ENCODE results near the gene FAM163A.
"Not testable (repeated sequence)": the region's sequence is repeated elsewhere in the genome, so short reads cannot be mapped to it uniquely, and the experiment has no call there.

FAM163A gene

DNA sequence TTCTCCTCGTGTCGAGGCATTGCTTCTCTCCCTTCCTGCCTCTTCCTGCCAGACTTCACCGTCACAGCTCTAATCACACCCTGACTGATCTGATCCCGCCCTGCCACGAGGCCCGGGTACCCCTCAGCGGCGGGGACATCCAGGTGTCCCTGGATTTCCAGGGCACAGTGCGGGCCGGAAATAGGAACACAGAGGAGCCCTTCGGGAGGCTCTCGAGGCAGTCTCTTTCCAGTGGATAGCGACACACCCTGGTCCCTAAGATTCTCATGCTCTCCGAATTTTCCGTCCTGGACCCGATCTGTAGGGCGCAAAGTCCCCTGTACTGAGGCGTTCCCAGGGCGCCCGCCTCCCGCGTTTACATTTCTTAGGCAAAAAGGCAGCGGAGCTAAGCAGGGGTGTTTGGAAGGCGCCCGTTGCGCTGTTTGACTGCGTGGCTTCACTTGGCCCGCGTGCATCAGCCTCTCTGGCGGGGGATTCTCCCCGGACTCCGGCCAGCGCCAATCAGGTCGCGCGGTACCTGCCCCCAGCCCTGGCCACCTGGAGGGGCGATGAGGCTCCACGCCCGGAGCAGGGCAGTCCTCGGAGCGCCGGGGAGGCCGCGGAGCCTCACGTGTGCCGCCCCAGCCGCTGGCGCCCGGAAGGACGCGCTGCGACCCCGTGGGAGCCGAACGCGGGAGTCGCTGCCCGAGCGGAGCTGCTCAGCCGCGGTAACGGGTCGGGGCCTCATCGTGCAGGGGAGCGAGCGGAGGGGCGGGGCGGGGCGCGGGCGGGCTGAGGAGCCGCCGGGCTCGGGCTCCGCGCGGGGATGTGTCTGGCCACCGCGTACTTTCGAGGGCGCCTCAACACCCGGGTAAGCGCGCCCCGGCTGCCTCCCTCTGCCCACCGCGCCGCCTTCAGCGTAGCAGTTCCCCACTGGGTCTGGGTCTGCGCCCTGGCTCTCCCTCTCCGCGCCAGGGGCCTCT is at the start of gene FAM163A:
Gene FAM163A (plus strand): TSS at position 575 of the 962 bp plus-strand sequence. CDS start 69,807 bp downstream, outside the sequence.
- Histone ChIP-seq H3F3A (ENCODE audit: low read depth) (no peaks in the 10 kb centered on the region), H3K4me1 (ENCODE audit: insufficient read depth, low read length, poor library complexity, severe bottlenecking) (no peaks in the 10 kb centered on the region), H3K9me2 (replicated peaks; ENCODE audit: low read depth, low read length) (no peaks in the 10 kb centered on the region), H3K79me2 (ENCODE audit: insufficient read depth, low read length) (no peaks in the 10 kb centered on the region), H3K9ac (ENCODE audit: low read depth, low read length, poor library complexity, severe bottlenecking) (no peak within 1 kb of the TSS), H3K4me2 (ENCODE audit: low read depth, low read length, poor library complexity, severe bottlenecking) (no peak within 1 kb of the TSS), H4K20me1 (ENCODE audit: insufficient read depth, low read length, poor library complexity, severe bottlenecking) (no peaks in the 10 kb centered on the region), H3K9me3 (ENCODE audit: insufficient read depth, low read depth, low read length) (no peaks in the 10 kb centered on the region), H3K4me3 (ENCODE audit: low read length, poor library complexity, severe bottlenecking) (no peak within 1 kb of the TSS), H3K36me3 (ENCODE audit: insufficient read depth, low read length) (no peaks in the 10 kb centered on the region), H2AFZ (ENCODE audit: low read length) (no peak within 1 kb of the TSS), H3K27me3 (ENCODE audit: insufficient read depth, low read length, poor library complexity, severe bottlenecking) (no peaks in the 10 kb centered on the region)
- no peak for TF ChIP-seq EZH2phosphoT487 (IDR thresholded peaks at IDR 0.05; ENCODE audit: borderline replicate concordance)
- TF ChIP-seq, protein P1, sequence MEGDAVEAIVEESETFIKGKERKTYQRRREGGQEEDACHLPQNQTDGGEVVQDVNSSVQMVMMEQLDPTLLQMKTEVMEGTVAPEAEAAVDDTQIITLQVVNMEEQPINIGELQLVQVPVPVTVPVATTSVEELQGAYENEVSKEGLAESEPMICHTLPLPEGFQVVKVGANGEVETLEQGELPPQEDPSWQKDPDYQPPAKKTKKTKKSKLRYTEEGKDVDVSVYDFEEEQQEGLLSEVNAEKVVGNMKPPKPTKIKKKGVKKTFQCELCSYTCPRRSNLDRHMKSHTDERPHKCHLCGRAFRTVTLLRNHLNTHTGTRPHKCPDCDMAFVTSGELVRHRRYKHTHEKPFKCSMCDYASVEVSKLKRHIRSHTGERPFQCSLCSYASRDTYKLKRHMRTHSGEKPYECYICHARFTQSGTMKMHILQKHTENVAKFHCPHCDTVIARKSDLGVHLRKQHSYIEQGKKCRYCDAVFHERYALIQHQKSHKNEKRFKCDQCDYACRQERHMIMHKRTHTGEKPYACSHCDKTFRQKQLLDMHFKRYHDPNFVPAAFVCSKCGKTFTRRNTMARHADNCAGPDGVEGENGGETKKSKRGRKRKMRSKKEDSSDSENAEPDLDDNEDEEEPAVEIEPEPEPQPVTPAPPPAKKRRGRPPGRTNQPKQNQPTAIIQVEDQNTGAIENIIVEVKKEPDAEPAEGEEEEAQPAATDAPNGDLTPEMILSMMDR (conservative IDR thresholded peaks at IDR 0.05; ENCODE audit: low read length), result no peak

DNA sequence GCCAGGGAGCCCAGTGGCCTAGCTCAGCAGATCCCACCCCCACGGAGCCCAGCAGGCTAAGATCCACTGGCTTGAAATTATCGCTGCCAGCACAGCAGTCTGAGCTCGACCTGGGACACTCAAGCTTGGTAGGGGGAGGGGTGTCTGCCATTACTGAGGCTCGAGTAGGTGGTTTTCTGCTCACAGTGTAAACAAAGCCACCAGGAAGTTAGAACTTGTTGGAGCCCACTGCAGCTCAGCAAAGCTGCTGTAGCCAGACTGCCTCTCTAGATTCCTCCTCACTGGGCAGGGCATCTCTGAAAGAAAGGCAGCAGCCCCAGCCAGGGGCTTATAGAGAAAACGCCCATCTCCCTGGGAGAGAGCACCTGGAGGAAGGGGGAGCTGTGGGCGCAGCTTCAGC is 48.6 kb upstream of the FAM163A start:
- H2AFZ ChIP-seq (ENCODE audit: low read length), result peak overlapping the region; percentile 55; the same call in 1 of the 2 replicates
- not testable (repeated sequence) for H4K20me1 ChIP-seq (ENCODE audit: insufficient read depth, low read length, poor library complexity, severe bottlenecking); H3K9me2 ChIP-seq (replicated peaks; ENCODE audit: low read depth, low read length); H3F3A ChIP-seq (ENCODE audit: low read depth); H3K36me3 ChIP-seq (ENCODE audit: insufficient read depth, low read length); H3K4me2 ChIP-seq (ENCODE audit: low read depth, low read length, poor library complexity, severe bottlenecking); H3K4me3 ChIP-seq (ENCODE audit: low read length, poor library complexity, severe bottlenecking); H3K4me1 ChIP-seq (ENCODE audit: insufficient read depth, low read length, poor library complexity, severe bottlenecking); H3K9ac ChIP-seq (ENCODE audit: low read depth, low read length, poor library complexity, severe bottlenecking); H3K27me3 ChIP-seq (ENCODE audit: insufficient read depth, low read length, poor library complexity, severe bottlenecking); H3K9me3 ChIP-seq (ENCODE audit: insufficient read depth, low read depth, low read length); H3K79me2 ChIP-seq (ENCODE audit: insufficient read depth, low read length)

GRCh38 chr1:179702946-179703539 is 40.0 kb upstream of the FAM163A start:
- TF ChIP-seq EZH2phosphoT487 (IDR thresholded peaks at IDR 0.05; ENCODE audit: borderline replicate concordance), result no peak
- TF ChIP-seq, protein P1 (conservative IDR thresholded peaks at IDR 0.05; ENCODE audit: low read length), result no peak
- no peaks in the 10 kb centered on the region for H3F3A ChIP-seq (ENCODE audit: low read depth)
- H3K36me3 ChIP-seq (ENCODE audit: insufficient read depth, low read length), result no peaks in the 10 kb centered on the region
- H3K9ac ChIP-seq (ENCODE audit: low read depth, low read length, poor library complexity, severe bottlenecking), result no peak overlapping the region
- no peak overlapping the region for H3K4me2 ChIP-seq (ENCODE audit: low read depth, low read length, poor library complexity, severe bottlenecking)
- no peaks in the 10 kb centered on the region for H3K79me2 ChIP-seq (ENCODE audit: insufficient read depth, low read length)
- no peaks in the 10 kb centered on the region for H3K9me3 ChIP-seq (ENCODE audit: insufficient read depth, low read depth, low read length)
- no peaks in the 10 kb centered on the region for H3K9me2 ChIP-seq (replicated peaks; ENCODE audit: low read depth, low read length)
- 0 out of 2 replicates have a peak overlapping the region, but pooled peaks have one; percentile 1 for H2AFZ ChIP-seq (ENCODE audit: low read length)
- H3K4me3 ChIP-seq (ENCODE audit: low read length, poor library complexity, severe bottlenecking), result no peak overlapping the region
- H3K4me1 ChIP-seq (ENCODE audit: insufficient read depth, low read length, poor library complexity, severe bottlenecking), result no peaks in the 10 kb centered on the region
- H4K20me1 ChIP-seq (ENCODE audit: insufficient read depth, low read length, poor library complexity, severe bottlenecking), result no peaks in the 10 kb centered on the region
- no peaks in the 10 kb centered on the region for H3K27me3 ChIP-seq (ENCODE audit: insufficient read depth, low read length, poor library complexity, severe bottlenecking)
